IPS DF 6.9 (cell line): Measurements from ENCODE around the gene RAPGEF1.
"Not testable (repeated sequence)": the region's sequence is repeated elsewhere in the genome, so short reads cannot be mapped to it uniquely, and the experiment has no call there.

Experiments
- DNase-seq: peaks from one replicate; pipeline ENCODE4 v3.0.0-alpha.2; 2013; ENCODE audit warnings: low read depth, low spot score
- H3K27ac ChIP-seq: one replicate; pipeline ENCODE4 v1.5.1; 2013; ENCODE audit warnings: low read length, control low read depth
- H3K27me3 ChIP-seq: 2 replicates; pipeline ENCODE4 v1.6.1; 2013; ENCODE audit warnings: mild to moderate bottlenecking, low read length; ENCODE audit not compliant: control insufficient read depth, insufficient read depth
- H3K36me3 ChIP-seq: 2 replicates; pipeline ENCODE4 v1.6.1; 2013; ENCODE audit warnings: low read length; ENCODE audit not compliant: control insufficient read depth, insufficient read depth
- H3K4me1 ChIP-seq: 2 replicates; pipeline ENCODE4 v1.6.1; 2013; ENCODE audit warnings: low read length; ENCODE audit not compliant: control insufficient read depth, insufficient read depth
- H3K4me3 ChIP-seq: 2 replicates; pipeline ENCODE4 v1.5.1; 2013; ENCODE audit warnings: mild to moderate bottlenecking, low read length
- H3K9me3 ChIP-seq: 2 replicates; pipeline ENCODE4 v1.6.1; 2013; ENCODE audit warnings: low read length, inconsistent platforms; ENCODE audit not compliant: control insufficient read depth, insufficient read depth
- WGBS: extraction: QIAGEN DNeasy Blood & Tissue Kit; methylation state at CpG from one replicate; pipeline ENCODE4 v1.1.7; 2013; ENCODE audit warnings: mixed read lengths, missing lambda C conversion rate; ENCODE audit not compliant: insufficient read length, insufficient coverage; 5-methylcytosine and 5-hydroxymethylcytosine counted together

Gene RAPGEF1

DNA sequence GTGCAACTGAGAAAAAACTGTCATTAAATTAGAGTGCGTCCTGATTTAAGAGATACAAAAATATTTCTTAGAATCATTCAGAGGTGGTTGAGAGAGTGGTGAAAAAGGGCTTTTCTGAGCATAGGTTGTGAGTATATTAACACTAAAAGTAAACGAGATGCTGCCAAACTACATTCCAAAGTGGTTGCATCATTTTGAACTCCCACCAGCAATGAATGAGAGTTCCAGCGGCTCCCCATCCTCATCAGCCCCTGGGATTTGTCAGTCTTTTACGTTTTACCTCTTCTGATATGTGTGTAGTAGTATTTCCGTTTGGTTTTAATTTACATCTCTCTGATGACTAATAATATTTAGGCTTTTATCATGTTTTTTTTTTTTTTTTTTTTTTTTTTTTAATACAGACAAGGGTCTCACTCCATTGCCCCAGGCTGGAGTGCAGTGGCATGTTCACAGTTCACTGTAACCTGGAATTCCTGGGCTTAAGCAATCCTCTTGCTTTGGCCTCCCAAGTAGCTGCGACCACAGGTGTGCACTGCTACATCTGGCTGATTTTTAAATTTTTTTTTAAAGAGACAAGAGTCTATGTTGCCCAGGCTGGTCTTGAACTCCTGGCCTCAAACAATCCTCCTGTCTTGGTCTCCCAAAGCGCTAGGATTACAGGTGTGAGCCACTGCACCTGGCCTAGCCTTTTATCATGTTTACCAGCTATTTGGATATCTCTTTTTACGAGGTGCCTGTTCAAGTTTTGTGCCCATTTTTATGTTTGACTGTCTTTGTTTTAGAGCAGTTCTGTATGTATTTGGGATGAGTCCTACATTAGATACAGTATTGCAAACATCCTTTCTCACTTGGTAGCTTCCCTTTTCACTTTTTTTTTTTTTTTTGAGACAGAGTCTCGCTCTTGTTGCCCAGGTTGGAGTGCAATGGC, 177.6 kb downstream of the RAPGEF1 start:
- DNase-seq, result no peak
- Histone ChIP-seq H3K27ac (no peak overlapping the region), H3K9me3 (no peaks in the 10 kb centered on the region), H3K27me3 (no peaks in the 10 kb centered on the region), H3K4me3 (no peak overlapping the region), H3K4me1 (no peaks in the 10 kb centered on the region), H3K36me3 (no peaks in the 10 kb centered on the region)
- WGBS, result no CpG with 5 or more reads among the region's 9 CpGs

DNA sequence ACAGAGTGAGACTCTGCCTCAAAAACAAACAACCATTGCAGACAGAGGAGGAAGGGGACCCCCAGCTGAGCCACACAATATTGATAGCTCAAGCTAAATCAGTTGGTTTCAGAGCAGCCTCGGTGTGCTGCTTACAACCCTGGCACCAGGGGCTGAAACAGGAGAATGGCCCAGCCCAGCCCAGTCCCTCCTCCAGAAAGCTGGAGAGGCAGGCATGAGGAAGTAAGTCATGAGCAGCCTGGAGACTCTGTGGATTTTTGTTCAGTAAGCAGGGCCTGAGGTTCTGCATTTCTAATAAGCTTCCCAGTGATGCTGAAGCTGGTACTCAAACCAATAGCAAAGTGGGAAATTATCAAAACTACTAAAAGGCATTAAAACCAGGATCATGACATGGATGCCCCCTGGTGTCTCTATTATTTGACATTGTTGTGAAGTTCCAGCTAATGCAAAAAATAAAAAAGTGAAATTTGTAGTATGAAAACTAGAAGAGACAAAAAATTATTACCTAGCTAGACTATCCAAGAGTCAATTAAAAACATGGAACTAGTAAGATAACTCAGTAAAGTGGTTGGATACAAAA, 180.4 kb downstream of the RAPGEF1 start:
- H3K27ac ChIP-seq, result no peak overlapping the region
- no CpG with 5 or more reads among the region's 1 CpG for WGBS
- H3K9me3 ChIP-seq, result no peaks in the 10 kb centered on the region
- H3K27me3 ChIP-seq, result peaks cover 11% of the 10 kb centered on the region
- no peak for DNase-seq
- no peak overlapping the region for H3K4me3 ChIP-seq
- H3K36me3 ChIP-seq, result no peaks in the 10 kb centered on the region
- no peaks in the 10 kb centered on the region for H3K4me1 ChIP-seq

DNA sequence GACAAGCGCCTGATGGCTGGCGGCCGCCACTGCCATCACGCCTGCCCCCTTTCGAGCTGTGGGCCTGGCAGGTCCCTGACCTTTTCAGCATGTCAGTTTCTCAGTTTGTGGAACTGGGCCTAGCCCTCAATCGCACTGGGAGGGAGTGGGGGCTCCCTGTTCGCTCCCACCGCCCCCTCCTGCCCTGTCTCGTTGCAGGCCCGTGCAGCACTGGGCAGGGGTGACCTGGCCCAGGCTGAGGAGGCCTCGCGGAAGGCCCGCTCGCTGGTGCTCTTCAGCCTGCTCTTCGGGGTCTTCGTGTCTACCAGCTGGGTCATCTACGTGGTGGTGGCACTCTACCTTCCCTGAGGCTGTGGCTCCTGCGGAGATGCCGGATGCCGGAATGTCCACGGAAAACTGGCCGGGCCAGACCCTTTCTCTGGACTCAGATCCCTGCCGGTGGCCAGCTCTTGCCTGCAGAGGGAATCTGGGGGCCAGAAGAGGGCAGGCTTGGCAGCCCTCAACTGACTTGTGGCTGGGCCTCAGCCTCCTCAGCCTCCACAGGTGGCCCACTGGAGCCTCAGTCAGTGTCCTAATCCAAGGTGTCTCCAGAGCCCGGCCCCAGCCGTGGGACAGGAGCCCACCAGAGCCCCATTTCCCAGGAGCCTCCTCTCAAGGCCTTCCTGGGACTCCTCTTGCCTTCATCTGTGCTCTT, 181.9 kb downstream of the RAPGEF1 start:
- no peaks in the 10 kb centered on the region for H3K4me1 ChIP-seq
- H3K4me3 ChIP-seq, result no peak overlapping the region
- no peaks in the 10 kb centered on the region for H3K9me3 ChIP-seq
- no peak overlapping the region for H3K27ac ChIP-seq
- DNase-seq, result no peak
- H3K36me3 ChIP-seq, result no peaks in the 10 kb centered on the region
- no CpG with 5 or more reads among the region's 25 CpGs for WGBS
- H3K27me3 ChIP-seq, result peaks cover 13% of the 10 kb centered on the region

DNA sequence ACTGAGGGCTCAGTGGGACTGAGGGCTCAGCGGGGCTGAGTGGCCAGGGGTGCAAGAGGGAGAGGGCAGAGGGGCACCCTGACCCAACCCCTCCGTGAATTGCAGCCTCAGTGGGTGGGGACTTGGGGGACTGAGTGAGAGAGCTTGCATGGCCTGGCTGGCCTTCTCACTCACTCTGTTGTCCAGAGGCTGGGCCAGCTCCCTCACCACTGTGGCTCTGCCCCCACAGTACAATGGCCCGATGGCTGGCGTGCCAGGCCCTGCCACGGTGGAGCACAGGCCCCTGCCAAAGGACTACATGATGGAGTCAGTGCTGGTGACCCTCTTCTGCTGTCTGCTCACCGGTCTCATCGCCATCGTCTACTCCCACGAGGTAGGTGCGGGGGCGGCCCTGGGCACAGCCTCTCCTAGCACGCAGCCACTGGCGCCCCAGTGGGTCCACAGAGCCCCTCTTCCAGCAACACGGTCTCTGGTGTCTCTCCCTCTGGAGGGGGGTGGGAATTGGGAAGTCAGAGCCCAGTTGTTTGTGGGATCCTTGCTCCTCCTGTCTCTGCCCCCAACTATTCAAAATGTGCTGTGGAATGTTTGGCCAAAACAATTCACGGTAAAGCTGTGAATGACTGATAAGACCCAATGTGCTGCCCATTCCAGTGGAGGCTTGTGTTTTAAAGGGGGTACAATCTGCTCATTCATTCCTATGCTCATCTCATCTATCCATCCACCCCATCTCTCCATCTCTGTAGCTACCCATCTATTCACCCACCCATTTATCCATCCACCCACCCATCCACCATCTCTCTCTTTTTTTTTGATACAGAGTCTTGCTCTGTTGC, 183.8 kb downstream of the RAPGEF1 start:
- no peak for DNase-seq
- Histone ChIP-seq H3K27me3 (peaks cover 13% of the 10 kb centered on the region), H3K9me3 (no peaks in the 10 kb centered on the region), H3K27ac (no peak overlapping the region), H3K4me3 (no peak overlapping the region), H3K36me3 (no peaks in the 10 kb centered on the region), H3K4me1 (no peaks in the 10 kb centered on the region)
- no CpG with 5 or more reads among the region's 15 CpGs for WGBS

DNA sequence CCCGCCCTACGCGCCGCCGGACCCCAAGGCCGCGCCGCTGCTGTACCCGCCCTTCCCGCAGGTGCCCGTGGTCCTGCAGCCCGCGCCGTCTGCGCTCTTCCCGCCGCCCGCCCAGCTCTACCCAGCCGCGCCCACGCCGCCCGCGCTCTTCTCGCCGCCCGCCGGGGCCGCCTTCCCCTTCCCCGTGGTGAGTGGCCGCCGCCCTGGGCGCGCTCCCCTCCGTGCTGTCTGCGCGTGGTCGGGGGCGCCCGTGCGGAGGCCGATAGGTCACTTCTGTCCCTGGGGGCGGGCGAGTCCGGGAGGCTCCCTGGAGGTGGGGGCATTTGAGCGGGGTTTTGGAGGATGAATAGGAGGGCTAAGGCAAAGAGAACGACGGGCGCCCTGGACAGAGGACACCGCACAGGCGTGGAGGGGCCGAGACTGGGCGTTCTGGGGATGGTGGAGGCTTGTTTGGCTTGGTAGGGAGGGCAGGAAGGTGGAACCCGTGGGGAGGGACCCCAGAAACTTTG, 185.0 kb downstream of the RAPGEF1 start:
- Histone ChIP-seq H3K36me3 (no peaks in the 10 kb centered on the region), H3K9me3 (no peaks in the 10 kb centered on the region), H3K27ac (no peak overlapping the region), H3K4me1 (no peaks in the 10 kb centered on the region), H3K27me3 (peaks cover 13% of the 10 kb centered on the region), H3K4me3 (peak overlapping the region; percentile 46; the same call in 1 of the 2 replicates)
- DNase-seq, result no peak
- WGBS, result no CpG with 5 or more reads among the region's 54 CpGs

DNA sequence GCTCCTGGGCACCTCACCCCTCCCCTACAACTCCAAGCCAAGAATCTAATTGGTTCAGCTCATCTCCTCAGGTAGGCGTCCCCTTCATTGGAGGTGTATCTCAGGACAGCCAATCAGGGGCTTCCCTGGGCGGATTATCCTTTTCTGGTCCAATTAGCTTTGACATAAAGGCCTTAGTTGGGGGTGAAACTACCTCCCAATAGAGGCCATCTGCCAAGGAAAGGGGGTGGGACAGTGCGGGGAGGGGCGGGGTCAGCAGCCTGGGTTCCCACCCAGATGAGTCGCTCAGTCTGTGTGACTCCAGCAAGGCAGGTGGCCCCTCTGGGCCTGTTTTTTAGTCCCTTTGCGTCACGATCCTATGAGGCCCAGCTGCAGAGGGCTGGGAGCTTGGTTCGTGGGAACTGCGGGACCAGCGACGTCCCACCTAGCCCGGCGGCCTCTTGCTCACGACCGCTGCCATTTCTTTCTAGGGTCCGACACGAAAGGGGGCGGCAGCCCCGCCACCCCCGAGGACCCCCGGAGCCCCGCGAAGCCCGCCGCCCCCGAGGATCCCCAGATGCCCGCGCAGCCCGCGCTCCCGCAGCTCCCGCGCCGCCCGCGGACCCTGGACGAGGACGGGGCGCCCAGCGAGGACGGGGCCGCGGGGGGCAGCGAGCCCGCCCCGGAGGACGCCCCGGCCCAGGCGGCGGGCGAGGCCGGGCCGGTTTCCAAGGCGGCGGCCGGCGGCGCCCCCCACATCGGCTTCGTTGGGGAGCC, 185.6 kb downstream of the RAPGEF1 start:
- Histone ChIP-seq H3K27me3 (peaks cover 13% of the 10 kb centered on the region), H3K9me3 (no peaks in the 10 kb centered on the region), H3K4me1 (no peaks in the 10 kb centered on the region), H3K36me3 (no peaks in the 10 kb centered on the region), H3K4me3 (peak overlapping the region; percentile 46; the same call in 1 of the 2 replicates), H3K27ac (no peak overlapping the region)
- WGBS, result no CpG with 5 or more reads among the region's 60 CpGs
- DNase-seq, result no peak

DNA sequence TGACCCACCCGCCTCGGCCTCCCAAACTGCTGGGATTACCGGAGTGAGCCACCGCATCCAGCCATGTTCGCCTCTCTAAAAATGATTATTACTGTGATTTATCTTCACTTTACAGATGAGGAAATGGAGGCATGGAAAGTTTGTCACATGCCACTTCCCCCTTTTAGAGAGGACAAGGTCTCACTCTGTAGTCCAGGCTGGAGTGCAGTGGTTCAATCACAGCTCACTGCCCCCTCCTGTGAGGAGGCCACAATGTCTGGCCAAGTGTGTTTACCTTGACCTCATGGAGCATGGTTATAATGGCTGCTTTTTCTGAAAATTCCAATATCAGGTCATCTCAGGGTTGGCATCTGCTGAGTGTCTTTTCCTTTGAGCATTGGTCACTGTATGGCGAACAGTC, 187.8 kb downstream of the RAPGEF1 start:
- Histone ChIP-seq H3K27ac (no peak overlapping the region), H3K9me3 (no peaks in the 10 kb centered on the region), H3K27me3 (peaks cover 14% of the 10 kb centered on the region), H3K4me1 (no peaks in the 10 kb centered on the region), H3K4me3 (no peak overlapping the region), H3K36me3 (no peaks in the 10 kb centered on the region)
- no peak for DNase-seq
- WGBS, result no CpG with 5 or more reads among the region's 6 CpGs

DNA sequence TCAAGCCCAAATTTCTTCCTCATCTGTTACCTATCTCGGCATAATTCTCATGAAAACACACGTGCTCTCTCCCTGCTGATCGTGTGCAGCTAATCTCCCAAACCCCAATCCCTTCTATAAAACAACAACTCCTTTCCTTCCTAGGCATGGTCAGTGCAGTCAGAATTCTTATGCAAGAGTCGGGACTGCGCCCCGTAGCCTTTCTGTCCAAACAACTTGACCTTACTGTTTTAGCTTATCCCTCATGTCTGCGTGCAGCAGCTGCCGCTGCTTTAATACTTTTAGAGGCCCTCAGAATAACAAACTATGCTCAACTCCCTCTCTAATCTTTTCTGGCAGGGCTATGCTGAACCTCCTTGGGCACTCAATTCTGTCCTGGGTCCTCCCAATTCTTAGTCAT, 189.4 kb downstream of the RAPGEF1 start:
- H3K27me3 ChIP-seq, result peaks cover 17% of the 10 kb centered on the region
- not testable (repeated sequence) for H3K4me3 ChIP-seq, DNase-seq, H3K4me1 ChIP-seq, H3K36me3 ChIP-seq, H3K27ac ChIP-seq, H3K9me3 ChIP-seq
- no CpG with 5 or more reads among the region's 8 CpGs for WGBS

DNA sequence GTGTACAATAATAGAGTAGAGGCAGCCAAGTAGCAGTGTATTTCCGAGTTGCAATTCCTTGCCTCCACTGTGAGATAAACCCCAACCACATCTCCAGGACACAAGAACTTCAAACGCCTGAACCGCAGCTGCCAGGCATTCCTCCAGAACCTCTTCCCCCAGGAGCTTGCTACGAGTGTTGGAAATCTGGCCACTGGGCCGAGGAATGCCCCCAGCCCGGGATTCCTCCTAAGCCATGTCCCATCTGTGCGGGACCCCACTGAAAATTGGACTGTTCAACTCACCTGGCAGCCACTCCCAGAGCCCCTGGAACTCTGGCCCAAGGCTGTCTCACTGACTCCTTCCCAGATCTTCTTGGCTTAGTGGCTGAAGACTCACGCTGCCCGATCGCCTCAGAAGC, 190.7 kb downstream of the RAPGEF1 start:
- WGBS, result no CpG with 5 or more reads among the region's 10 CpGs
- H3K27me3 ChIP-seq, result peaks cover 11% of the 10 kb centered on the region; the same call in 1 of the 2 replicates
- not testable (repeated sequence) for H3K4me3 ChIP-seq, H3K9me3 ChIP-seq, DNase-seq, H3K4me1 ChIP-seq, H3K27ac ChIP-seq, H3K36me3 ChIP-seq
